ENCODE measurements around the gene KHDC3L. TPM values are rescaled to one million over a fixed set of nuclear protein-coding genes. Genes with fewer than 3 reads are reported as not detected.

Gene KHDC3L
- total and polyA plus RNA-seq, 2 of the 4 experiments (the other 2 are of a cell fraction), result not detected

- H3K4me1 ChIP-seq (ENCODE audit: control insufficient read depth, insufficient read depth, low read length), result no peaks in the 10 kb centered on the region
- no peak overlapping the region for H3K4me2 ChIP-seq (ENCODE audit: low read depth, low read length)
- H3K36me3 ChIP-seq (ENCODE audit: control insufficient read depth, insufficient read depth, low read length), result no peaks in the 10 kb centered on the region
- no peak overlapping the region for H2BK5ac ChIP-seq (ENCODE audit: low read depth, low read length, poor library complexity, severe bottlenecking)
- no TSS peak for BruUV-seq (replicated peaks)
- no peak overlapping the region for H2BK20ac ChIP-seq (ENCODE audit: low read depth, low read length)
- no peak overlapping the region for H3K14ac ChIP-seq (replicated peaks; ENCODE audit: low read depth, low read length)
- peaks cover 3% of the 10 kb centered on the region for H3K27me3 ChIP-seq (ENCODE audit: control insufficient read depth, insufficient read depth, low read length)
- H2AK9ac ChIP-seq (replicated peaks; ENCODE audit: low read depth, low read length, poor library complexity), result no peak overlapping the region
- H4K91ac ChIP-seq (ENCODE audit: insufficient read depth, low read depth, low read length), result no peak overlapping the region
- H2AFZ ChIP-seq (replicated peaks; ENCODE audit: low read length, poor library complexity), result no peak overlapping the region
- H2BK15ac ChIP-seq (ENCODE audit: low read depth, low read length), result no peak overlapping the region
- intact Hi-C loops (cut with micrococcal nuclease) (no loop called here), in situ Hi-C loops (cut with MboI; ENCODE audit: low sequenced_read_pairs) (no loop called here), dilution Hi-C loops (cut with HindIII; ENCODE audit: low sequenced_read_pairs, unreplicated experiment) (no loop called here)
- ATAC-seq (ENCODE audit: low read depth), result no peak
- peaks cover 2% of the 10 kb centered on the region; the same call in 1 of the 2 replicates for H3K9me3 ChIP-seq (ENCODE audit: control insufficient read depth, insufficient read depth, low read length)
- H4K8ac ChIP-seq (ENCODE audit: low read depth in 2 of 2, low read length in 2 of 2), result no peak overlapping the region
- H3K9ac ChIP-seq (ENCODE audit: low read depth, low read length), result no peak overlapping the region
- H2AK5ac ChIP-seq (ENCODE audit: low read depth, low read length), result no peak overlapping the region
- no peaks in the 10 kb centered on the region for H3K79me1 ChIP-seq (ENCODE audit: low read depth in 1 of 2, low read length in 2 of 2)
- ChIA-PET CTCF (interaction anchor here (0.6 kb wide), 1 partner anchor 12 kb away, joined by 4 read pairs; no protein-coding TSS in a partner anchor), POLR2A (ENCODE audit: unreplicated experiment) (no interaction called here)
- H2BK120ac ChIP-seq (ENCODE audit: low read depth, low read length), result no peak overlapping the region
- WGBS, 2 experiments (ENCODE audit: extremely low coverage in 2 of 2, insufficient read length in 1 of 2), result no CpG with 5 or more reads among the region's 14 CpGs
- no peaks in the 10 kb centered on the region for H3K9me1 ChIP-seq (ENCODE audit: insufficient read depth, low read length)
- no peak overlapping the region for H3K56ac ChIP-seq (ENCODE audit: extremely low read depth, insufficient read depth, low read length)
- H4K20me1 ChIP-seq (ENCODE audit: insufficient read depth, low read length), result no peaks in the 10 kb centered on the region
- H3K27ac ChIP-seq (ENCODE audit: insufficient read depth, low read length), result no peak overlapping the region
- no peak for DNase-seq
- TF ChIP-seq POLR2A (IDR thresholded peaks at IDR 0.05; ENCODE audit: low read depth, low read length) (no peak), BHLHE40 (IDR thresholded peaks at IDR 0.05; ENCODE audit: low read depth, low read length) (no peak), ELK1 (IDR thresholded peaks at IDR 0.05; ENCODE audit: borderline replicate concordance, low read depth, low read length) (no peak), RAD21 (IDR thresholded peaks at IDR 0.05; ENCODE audit: low read length) (no peak), MXI1 (IDR thresholded peaks at IDR 0.05; ENCODE audit: borderline replicate concordance, low read depth, low read length) (no peak), USF2 (IDR thresholded peaks at IDR 0.05; ENCODE audit: low read depth, low read length) (no peak), RCOR1 (IDR thresholded peaks at IDR 0.05; ENCODE audit: insufficient replicate concordance, low read length) (no peak), CTCF (conservative IDR thresholded peaks at IDR 0.05; ENCODE audit: low read depth, low read length) (no peak), CHD1 (IDR thresholded peaks at IDR 0.05; ENCODE audit: low read depth, low read length) (no peak), MAZ (IDR thresholded peaks at IDR 0.05; ENCODE audit: borderline replicate concordance, low read depth, low read length) (no peak), CEBPB (IDR thresholded peaks at IDR 0.05; ENCODE audit: low read depth, low read length) (no peak), NFE2L2 (IDR thresholded peaks at IDR 0.05; ENCODE audit: low read depth, low read length) (no peak), SMC3 (IDR thresholded peaks at IDR 0.05; ENCODE audit: low read depth, low read length) (no peak), FOS (IDR thresholded peaks at IDR 0.05; ENCODE audit: low read depth, low read length) (no peak), MAFK (IDR thresholded peaks at IDR 0.05; ENCODE audit: low read depth, low read length) (no peak)
- H4K5ac ChIP-seq (ENCODE audit: low read depth, low read length), result no peak overlapping the region
- no peak overlapping the region for H3K4ac ChIP-seq (ENCODE audit: low read depth, low read length)
- H3K23ac ChIP-seq (ENCODE audit: low read depth, low read length), result no peak overlapping the region
- H3K4me3 ChIP-seq (ENCODE audit: insufficient read depth, low read depth, low read length), result no peak overlapping the region
- H3K18ac ChIP-seq (ENCODE audit: low read depth, low read length), result no peak overlapping the region
Observed at GRCh38 chr6:73364121-73364520, 1.7 kb downstream of the KHDC3L start.
